HG03354 (cell line): ENCODE results near the gene XAGE1B.
"Not testable (repeated sequence)": the region's sequence is repeated elsewhere in the genome, so short reads cannot be mapped to it uniquely, and the experiment has no call there.

Experiments
- ATAC-seq: cut with Tn5 transposase; IDR thresholded peaks from one replicate; pipeline ENCODE4 v1.9.1; 2021; ENCODE audit warnings: mild to moderate bottlenecking; ENCODE audit not compliant: unreplicated experiment, poor library complexity, severe bottlenecking

XAGE1B gene

DNA sequence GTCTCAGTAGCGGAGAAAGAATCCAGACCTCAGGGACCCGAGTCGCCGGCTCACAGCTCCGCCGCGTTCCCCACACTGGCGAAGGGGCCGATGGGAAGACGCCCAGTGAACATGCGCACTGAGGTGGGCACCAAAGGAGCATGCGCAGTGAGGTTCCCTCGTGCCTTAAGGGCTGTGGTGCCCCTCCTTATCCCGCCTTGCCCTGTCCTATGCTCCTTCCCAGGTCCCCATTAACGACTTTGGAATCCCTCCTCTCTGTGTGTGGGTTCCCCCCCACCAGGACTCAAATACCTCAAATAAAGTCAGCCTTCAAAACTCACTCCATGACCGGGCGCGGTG is at the start of gene XAGE1B:
XAGE1B (minus strand) TSS at position 77 of the 339 bp plus-strand sequence. CDS start 1,536 bp downstream, outside the sequence.
- ATAC-seq: not testable (repeated sequence)

DNA sequence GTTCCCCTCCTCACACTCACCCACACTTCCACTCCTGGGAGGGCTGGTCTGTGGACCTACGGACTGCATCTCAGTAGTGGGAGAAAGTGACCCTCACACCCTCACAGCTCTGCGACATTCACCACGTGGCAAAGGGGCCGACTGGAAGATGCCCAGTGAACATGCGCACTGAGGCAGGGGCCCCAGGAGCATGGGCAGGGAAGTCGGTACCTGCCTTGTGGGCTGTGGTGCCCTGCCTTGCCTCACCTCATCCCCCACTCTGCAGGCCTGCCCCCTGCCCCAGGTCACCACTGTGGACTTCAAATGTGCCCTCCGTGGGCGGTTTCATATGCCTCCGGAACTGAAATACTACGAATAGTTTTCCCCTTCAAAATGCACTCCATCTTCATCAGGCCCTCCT is 46.2 kb upstream of the XAGE1B start:
- ATAC-seq: no peak

- no peak for ATAC-seq
Observed at GRCh38 chrX:52558140-52558539, 41.3 kb upstream of the XAGE1B start.

GRCh38 chrX:52556741-52557140 is 39.9 kb upstream of the XAGE1B start:
- ATAC-seq: no peak

GRCh38 chrX:52553995-52554642 is 37.3 kb upstream of the XAGE1B start:
- ATAC-seq: no peak

DNA sequence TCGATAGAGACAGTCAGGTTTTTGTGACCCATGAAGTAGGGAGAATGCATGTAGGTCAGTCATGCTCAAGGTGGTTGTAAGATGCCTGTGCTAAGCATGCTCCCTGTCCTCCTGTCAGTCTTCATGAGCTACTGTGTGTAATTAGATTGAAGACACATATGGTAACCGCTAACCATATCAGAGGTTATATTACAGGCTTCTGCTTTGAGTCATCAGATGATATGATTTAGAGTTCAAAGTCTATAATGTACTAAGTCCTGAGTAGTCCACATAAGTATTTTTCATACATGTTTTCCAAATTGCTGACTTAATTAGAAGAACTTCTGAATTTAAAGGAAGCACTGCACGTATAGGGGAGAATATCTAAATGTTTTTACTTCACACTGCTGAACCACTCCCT is 31.9 kb upstream of the XAGE1B start:
- ATAC-seq: not testable (repeated sequence)

GRCh38 chrX:52544147-52544840 is 27.4 kb upstream of the XAGE1B start:
- no peak for ATAC-seq

GRCh38 chrX:52542311-52542710 is 25.4 kb upstream of the XAGE1B start:
- no peak for ATAC-seq

- not testable (repeated sequence) for ATAC-seq
Observed at GRCh38 chrX:52541051-52541450, 24.2 kb upstream of the XAGE1B start.

GRCh38 chrX:52516110-52516986 is 515 bp downstream of the XAGE1B start:
- ATAC-seq: not testable (repeated sequence)

DNA sequence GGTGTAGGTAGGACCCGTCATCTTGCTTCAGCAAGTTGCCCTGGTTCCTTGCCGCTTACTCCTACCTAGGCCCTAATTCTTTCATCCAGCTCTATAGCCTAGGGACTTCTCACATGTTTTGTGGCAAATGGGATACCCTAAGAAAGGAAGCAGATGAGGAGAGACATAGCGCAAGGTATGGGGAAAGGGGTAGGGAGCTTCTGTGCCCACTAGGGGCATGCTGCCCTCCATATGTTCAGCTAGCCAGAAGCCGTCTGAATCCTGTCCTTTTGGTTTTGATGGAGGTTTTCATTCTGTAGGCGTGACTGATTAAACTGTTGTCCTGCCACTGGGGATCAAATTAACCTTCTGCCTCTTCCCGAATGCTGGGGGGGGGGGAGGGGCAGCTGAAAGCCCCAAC is 5.7 kb downstream of the XAGE1B start:
- not testable (repeated sequence) for ATAC-seq

GRCh38 chrX:52509916-52510315 is 6.9 kb downstream of the XAGE1B start:
- ATAC-seq: no peak

DNA sequence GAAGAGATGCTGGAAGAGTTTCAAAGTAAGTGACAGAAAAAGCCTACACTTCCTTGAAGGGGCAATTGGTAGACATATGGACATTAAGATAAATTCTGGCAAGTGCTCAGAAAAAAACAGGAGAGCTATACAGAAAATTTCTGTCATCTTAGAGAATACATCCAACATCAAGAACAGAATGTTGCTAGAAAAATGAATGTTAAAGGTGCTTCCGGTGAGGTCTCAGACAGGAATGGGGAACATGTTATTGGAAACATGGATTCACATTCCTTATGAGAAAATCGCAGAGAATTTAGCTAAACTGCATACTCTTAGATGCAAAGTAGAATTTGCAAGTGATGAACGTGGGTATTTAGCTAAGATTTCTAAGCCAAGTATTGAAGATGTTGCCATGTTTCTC is 9.5 kb downstream of the XAGE1B start:
- no peak for ATAC-seq

- ATAC-seq: no peak
Observed at GRCh38 chrX:52504551-52504950, 12.3 kb downstream of the XAGE1B start.

- not testable (repeated sequence) for ATAC-seq
Observed at GRCh38 chrX:52501362-52501761, 15.5 kb downstream of the XAGE1B start.

DNA sequence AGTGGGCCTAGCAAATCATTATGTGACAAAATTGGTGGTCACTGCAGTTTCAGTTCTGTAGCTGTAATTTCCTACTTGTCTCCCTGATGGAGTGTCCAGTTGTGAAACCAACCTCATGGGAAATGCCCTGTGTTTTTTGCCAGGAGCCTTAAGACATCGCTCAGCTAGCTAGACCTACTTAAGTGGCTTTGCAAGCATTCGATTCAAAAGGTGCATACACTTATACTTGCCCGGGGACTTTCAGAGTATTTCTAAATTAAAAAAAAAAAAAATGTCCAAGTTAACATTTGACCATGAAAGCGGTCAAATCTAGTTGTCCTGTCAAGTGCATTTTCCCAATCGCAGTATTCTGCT is 20.5 kb downstream of the XAGE1B start:
- not testable (repeated sequence) for ATAC-seq

DNA sequence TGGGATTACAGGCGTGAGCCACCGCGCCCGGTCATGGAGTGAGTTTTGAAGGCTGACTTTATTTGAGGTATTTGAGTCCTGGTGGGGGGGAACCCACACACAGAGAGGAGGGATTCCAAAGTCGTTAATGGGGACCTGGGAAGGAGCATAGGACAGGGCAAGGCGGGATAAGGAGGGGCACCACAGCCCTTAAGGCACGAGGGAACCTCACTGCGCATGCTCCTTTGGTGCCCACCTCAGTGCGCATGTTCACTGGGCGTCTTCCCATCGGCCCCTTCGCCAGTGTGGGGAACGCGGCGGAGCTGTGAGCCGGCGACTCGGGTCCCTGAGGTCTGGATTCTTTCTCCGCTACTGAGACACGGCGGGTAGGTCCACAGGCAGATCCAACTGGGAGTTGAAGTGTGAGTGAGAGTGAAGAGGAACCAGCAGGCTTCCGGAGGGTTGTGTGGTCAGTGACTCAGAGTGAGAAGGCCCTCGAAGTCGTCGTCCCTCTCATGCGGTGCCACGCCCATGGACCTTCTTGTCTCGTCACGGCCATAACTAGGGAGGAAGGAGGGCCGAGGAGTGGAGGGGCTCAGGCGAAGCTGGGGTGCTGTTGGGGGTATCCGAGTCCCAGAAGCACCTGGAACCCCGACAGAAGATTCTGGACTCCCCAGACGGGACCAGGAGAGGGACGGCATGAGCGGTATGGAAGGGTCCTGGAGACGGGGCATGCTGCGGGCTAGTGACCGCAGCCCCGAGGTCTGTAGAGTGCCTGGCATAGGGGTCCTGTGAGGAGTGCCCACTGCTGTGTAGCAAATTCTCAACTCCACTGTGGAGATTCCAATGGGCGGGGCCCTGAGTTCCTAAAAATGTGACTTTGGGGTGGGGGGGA is 21.1 kb downstream of the XAGE1B start, which contains the start of gene XAGE1A:
XAGE1A (plus strand) TSS at position 264 of the 874 bp plus-strand sequence. CDS start 1,554 bp downstream, outside the sequence.
- not testable (repeated sequence) for ATAC-seq

DNA sequence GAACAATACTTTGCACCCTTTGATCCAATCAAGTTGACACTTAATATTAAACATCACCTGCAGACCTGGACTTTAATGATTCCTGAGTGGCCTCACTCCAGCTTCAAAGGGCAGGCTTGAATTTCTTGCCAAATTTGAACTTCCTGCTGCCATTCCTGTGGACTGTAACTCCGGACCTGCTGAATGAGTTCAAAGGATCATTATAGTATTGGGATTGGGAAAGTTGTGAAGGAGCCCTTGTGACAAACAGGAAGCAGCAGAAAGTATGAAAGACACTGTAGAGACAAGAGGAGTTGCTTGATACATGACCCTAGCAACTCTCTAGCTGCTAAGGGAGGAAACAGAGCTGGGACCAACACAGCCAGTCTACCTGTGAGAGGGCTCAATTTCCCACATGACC is 45.6 kb downstream of the XAGE1B start:
- not testable (repeated sequence) for ATAC-seq
